Immature natural killer cell (primary cell): Measurements from ENCODE around the gene SLA2. TPM values are rescaled to one million over a fixed set of nuclear protein-coding genes. Genes with fewer than 3 reads are reported as not detected.

Source experiments
- DNase-seq, 3 donors: peaks; one replicate each; pipeline ENCODE4 v3.0.0; 2022; ENCODE audit warnings: mixed read lengths in 1 of 3
- H3K27ac Mint-ChIP-seq, 6 donors: one replicate each; pipeline ENCODE4 v1.8.0; 2020; ENCODE audit warnings: mixed read lengths in 6 of 6, mild to moderate bottlenecking in 5 of 6, inconsistent platforms in 4 of 6, moderate library complexity in 3 of 6
- H3K27me3 Mint-ChIP-seq, 3 donors: one replicate each; pipeline ENCODE4 v1.8.0; 2020 to 2021; ENCODE audit warnings: low read depth in 3 of 3, mild to moderate bottlenecking in 3 of 3, mixed read lengths in 3 of 3, moderate library complexity in 3 of 3, inconsistent platforms in 1 of 3
- H3K36me3 Mint-ChIP-seq, 3 donors: one replicate each; pipeline ENCODE4 v1.8.0; 2020; ENCODE audit warnings: mixed read lengths in 3 of 3, inconsistent platforms in 2 of 3, mild to moderate bottlenecking in 2 of 3
- H3K4me1 Mint-ChIP-seq, 2 donors: one replicate each; pipeline ENCODE4 v1.8.0; 2020; ENCODE audit warnings: inconsistent platforms in 2 of 2, mild to moderate bottlenecking in 2 of 2, mixed read lengths in 2 of 2, moderate library complexity in 1 of 2
- H3K4me3 Mint-ChIP-seq, 5 donors: one replicate each; pipeline ENCODE4 v1.8.0; 2020; ENCODE audit warnings: mild to moderate bottlenecking in 5 of 5, mixed read lengths in 5 of 5, inconsistent platforms in 3 of 5, moderate library complexity in 3 of 5
- H3K9me3 Mint-ChIP-seq, 6 donors: one replicate each; pipeline ENCODE4 v1.8.0; 2020; ENCODE audit warnings: mild to moderate bottlenecking in 6 of 6, mixed read lengths in 6 of 6, inconsistent platforms in 4 of 6, moderate library complexity in 3 of 6
- polyA plus RNA-seq, 3 donors: library from polyadenylated mRNA; unstranded; fragments of 300-500 nt; fragmentation: Illumina TruSeq; gene quantifications; one replicate each; pipeline ENCODE4 v1.2.3, GENCODE V29; 2021

SLA2 gene
- polyA plus RNA-seq, 3 donors from 2014 or later = 21.0 to 24.1 (median 24.1) TPM

GRCh38 chr20:36591854-36592641 is 53.9 kb downstream of the SLA2 start:
- no peak for DNase-seq
- H3K4me3 Mint-ChIP-seq = no peak overlapping the region
- H3K9me3 Mint-ChIP-seq = no peaks in the 10 kb centered on the region
- peaks cover 17 to 30% of the 10 kb centered on the region in 2 donors for H3K4me1 Mint-ChIP-seq
- peak overlapping the region; percentile 9 to 66 (median 52) for H3K27ac Mint-ChIP-seq
- peaks cover 2 to 4% (median 3%) of the 10 kb centered on the region in 3 donors for H3K27me3 Mint-ChIP-seq
- peaks cover 0 to 12% (median 0%) of the 10 kb centered on the region in 3 donors for H3K36me3 Mint-ChIP-seq

- Mint-ChIP-seq H3K9me3 (no peaks in the 10 kb centered on the region), H3K4me1 (peaks cover 17 to 30% of the 10 kb centered on the region in 2 donors), H3K4me3 (no peak overlapping the region), H3K27me3 (peaks cover 1 to 4% (median 3%) of the 10 kb centered on the region in 3 donors), H3K36me3 (peaks cover 0 to 12% (median 0%) of the 10 kb centered on the region in 3 donors), H3K27ac (peak overlapping the region in 2 of 6 donors; percentile 34 to 52)
- no peak for DNase-seq
Observed at GRCh38 chr20:36591281-36591680, 54.7 kb downstream of the SLA2 start.

- H3K27me3 Mint-ChIP-seq = peaks cover 0 to 3% (median 0%) of the 10 kb centered on the region in 3 donors
- peaks cover 6 to 11% of the 10 kb centered on the region in 2 donors for H3K4me1 Mint-ChIP-seq
- H3K4me3 Mint-ChIP-seq = no peak overlapping the region
- H3K9me3 Mint-ChIP-seq = no peaks in the 10 kb centered on the region
- peaks cover 3 to 12% (median 4%) of the 10 kb centered on the region in 3 donors for H3K36me3 Mint-ChIP-seq
- peak overlapping the region in 5 of 6 donors; percentile 8 to 70 (median 42) for H3K27ac Mint-ChIP-seq
- no peak for DNase-seq
Observed at GRCh38 chr20:36587388-36588070, 58.5 kb downstream of the SLA2 start.

GRCh38 chr20:36585410-36586125 is 60.4 kb downstream of the SLA2 start:
- Mint-ChIP-seq H3K9me3 (no peaks in the 10 kb centered on the region), H3K36me3 (peaks cover 3 to 9% (median 7%) of the 10 kb centered on the region in 3 donors), H3K27me3 (peaks cover 0 to 3% (median 0%) of the 10 kb centered on the region in 3 donors), H3K4me3 (no peak overlapping the region), H3K4me1 (peaks cover 0 to 2% of the 10 kb centered on the region in 2 donors), H3K27ac (peak overlapping the region in 3 of 6 donors; percentile 11 to 83 (median 75))
- DNase-seq = no peak

- Mint-ChIP-seq H3K9me3 (no peaks in the 10 kb centered on the region), H3K27ac (peak overlapping the region in 1 of 6 donors; percentile 25), H3K4me3 (no peak overlapping the region), H3K4me1 (peaks cover 0 to 2% of the 10 kb centered on the region in 2 donors), H3K36me3 (peaks cover 9 to 13% (median 12%) of the 10 kb centered on the region in 3 donors), H3K27me3 (peaks cover 0 to 4% (median 0%) of the 10 kb centered on the region in 3 donors)
- no peak for DNase-seq
Observed at GRCh38 chr20:36584018-36584481, 61.9 kb downstream of the SLA2 start.

- peak overlapping the region in 2 of 6 donors; percentile 44 to 62 for H3K27ac Mint-ChIP-seq
- peaks cover 0 to 2% of the 10 kb centered on the region in 2 donors for H3K4me1 Mint-ChIP-seq
- H3K4me3 Mint-ChIP-seq = no peak overlapping the region
- no peaks in the 10 kb centered on the region for H3K9me3 Mint-ChIP-seq
- H3K27me3 Mint-ChIP-seq = peaks cover 0 to 4% (median 0%) of the 10 kb centered on the region in 3 donors
- peaks cover 9 to 13% (median 12%) of the 10 kb centered on the region in 3 donors for H3K36me3 Mint-ChIP-seq
- DNase-seq = no peak
Observed at GRCh38 chr20:36582821-36583220, 63.2 kb downstream of the SLA2 start.

GRCh38 chr20:36582322-36582721 is 63.7 kb downstream of the SLA2 start:
- Mint-ChIP-seq H3K4me1 (no peaks in the 10 kb centered on the region), H3K9me3 (no peaks in the 10 kb centered on the region), H3K4me3 (no peak overlapping the region), H3K27ac (peak overlapping the region in 1 of 6 donors; percentile 44), H3K36me3 (peaks cover 9 to 13% (median 12%) of the 10 kb centered on the region in 3 donors), H3K27me3 (peaks cover 0 to 2% (median 0%) of the 10 kb centered on the region in 3 donors)
- DNase-seq = no peak

- no peaks in the 10 kb centered on the region for H3K9me3 Mint-ChIP-seq
- no peak for DNase-seq
- peak overlapping the region in 1 of 6 donors; percentile 8 for H3K27ac Mint-ChIP-seq
- peaks cover 10 to 12% of the 10 kb centered on the region in 2 donors for H3K4me1 Mint-ChIP-seq
- no peak overlapping the region for H3K4me3 Mint-ChIP-seq
- H3K27me3 Mint-ChIP-seq = peaks cover under 1 to 7% (median 4%) of the 10 kb centered on the region in 3 donors
- H3K36me3 Mint-ChIP-seq = peaks cover 9 to 13% (median 12%) of the 10 kb centered on the region in 3 donors
Observed at GRCh38 chr20:36579996-36580545, 65.9 kb downstream of the SLA2 start.

GRCh38 chr20:36578356-36579041 is 67.5 kb downstream of the SLA2 start:
- Mint-ChIP-seq H3K4me3 (no peak overlapping the region), H3K4me1 (peaks cover 16 to 19% of the 10 kb centered on the region in 2 donors), H3K9me3 (no peaks in the 10 kb centered on the region), H3K36me3 (peaks cover 6 to 13% (median 12%) of the 10 kb centered on the region in 3 donors), H3K27ac (no peak overlapping the region), H3K27me3 (peaks cover 5 to 13% (median 10%) of the 10 kb centered on the region in 3 donors)
- DNase-seq = no peak

- peak overlapping the region in 3 of 5 donors; percentile 21 to 91 (median 49) for H3K4me3 Mint-ChIP-seq
- H3K9me3 Mint-ChIP-seq = no peaks in the 10 kb centered on the region
- no peak for DNase-seq
- H3K36me3 Mint-ChIP-seq = peaks cover 6 to 7% (median 6%) of the 10 kb centered on the region in 3 donors
- H3K27me3 Mint-ChIP-seq = peaks cover 7 to 23% (median 16%) of the 10 kb centered on the region in 3 donors
- peak overlapping the region; percentile 14 to 97 (median 86) for H3K27ac Mint-ChIP-seq
- H3K4me1 Mint-ChIP-seq = peaks cover 27 to 31% of the 10 kb centered on the region in 2 donors
Observed at GRCh38 chr20:36576081-36576445, 69.9 kb downstream of the SLA2 start.

- H3K36me3 Mint-ChIP-seq = no peaks in the 10 kb centered on the region
- H3K9me3 Mint-ChIP-seq = no peaks in the 10 kb centered on the region
- H3K27ac Mint-ChIP-seq = peak overlapping the region; percentile 82 to 97 (median 94)
- peak; percentile 44 to 53 (median 44) for DNase-seq
- peaks cover 7 to 24% (median 16%) of the 10 kb centered on the region in 3 donors for H3K27me3 Mint-ChIP-seq
- peak overlapping the region; percentile 91 to 94 (median 93) for H3K4me3 Mint-ChIP-seq
- H3K4me1 Mint-ChIP-seq = peaks cover 27 to 31% of the 10 kb centered on the region in 2 donors
Observed at GRCh38 chr20:36574366-36575135, 71.4 kb downstream of the SLA2 start.

- Mint-ChIP-seq H3K4me1 (peaks cover 27 to 31% of the 10 kb centered on the region in 2 donors), H3K27ac (peak overlapping the region; percentile 12 to 91 (median 71)), H3K36me3 (no peaks in the 10 kb centered on the region), H3K4me3 (peak overlapping the region; percentile 40 to 93 (median 59)), H3K9me3 (no peaks in the 10 kb centered on the region), H3K27me3 (peaks cover 7 to 24% (median 16%) of the 10 kb centered on the region in 3 donors)
- peak in 2 of 3 donors; percentile 47 to 60 for DNase-seq
Observed at GRCh38 chr20:36573798-36574365, 72.1 kb downstream of the SLA2 start.
